IMR-90 (cell line): Measurements from ENCODE around the gene ZMYM2. TPM values are rescaled to one million over a fixed set of nuclear protein-coding genes. Genes with fewer than 3 reads are reported as not detected.

Source experiments
- ATAC-seq: fragments of 200-7000 bp; cut with Tn5 transposase; 2 replicates; pipeline ENCODE4 v1.9.1; 2020; ENCODE audit warnings: low read depth, mild to moderate bottlenecking, moderate library complexity
- BruUV-seq: library from RNA; stranded (reverse); fragments of 400-500 nt; replicated peaks from 2 replicates; lab custom pipeline; 2021; lab: Mats Ljungman, UMichigan
- CTCF ChIA-PET: fragments of 300-600 bp; formaldehyde crosslinking; extraction: SDS; loops from one replicate; lab custom pipeline; 2021; ENCODE audit warnings: antibody characterized with exemption; lab: Yijun Ruan, JAX
- POLR2A ChIA-PET: fragments of 300-600 bp; sonication (Branson Sonifier 250); formaldehyde crosslinking; loops from one replicate; lab custom pipeline; 2022; ENCODE audit warnings: antibody characterized with exemption; ENCODE audit not compliant: unreplicated experiment; lab: Charles Lee
- DNase-seq: peaks from one replicate; pipeline ENCODE4 v3.0.0; 2013
- H2AFZ ChIP-seq: replicated peaks from 2 replicates; pipeline ENCODE3; 2013; ENCODE audit warnings: low read length, mild to moderate bottlenecking; ENCODE audit not compliant: poor library complexity
- H2AK5ac ChIP-seq: 2 replicates; pipeline ENCODE4 v1.6.1; 2013; ENCODE audit warnings: low read depth, low read length, inconsistent platforms
- H2AK9ac ChIP-seq: replicated peaks from 2 replicates; pipeline ENCODE3; 2013; ENCODE audit warnings: mild to moderate bottlenecking, low read depth, low read length, moderate library complexity; ENCODE audit not compliant: poor library complexity
- H2BK120ac ChIP-seq: 2 replicates; pipeline ENCODE4 v1.6.1; 2013; ENCODE audit warnings: low read depth, low read length, inconsistent platforms
- H2BK15ac ChIP-seq: 3 replicates; pipeline ENCODE4 v1.6.1; 2013; ENCODE audit warnings: low read depth, low read length, inconsistent platforms
- H2BK20ac ChIP-seq: 2 replicates; pipeline ENCODE4 v1.6.1; 2013; ENCODE audit warnings: low read depth, mild to moderate bottlenecking, inconsistent platforms, low read length, moderate library complexity
- H2BK5ac ChIP-seq: 2 replicates; pipeline ENCODE4 v1.6.1; 2013; ENCODE audit warnings: mild to moderate bottlenecking, low read depth, low read length, inconsistent platforms; ENCODE audit not compliant: poor library complexity, severe bottlenecking
- H3K14ac ChIP-seq: replicated peaks from 2 replicates; pipeline ENCODE4 v1.6.1; 2013; ENCODE audit warnings: low read depth, low read length, inconsistent platforms
- H3K18ac ChIP-seq: 2 replicates; pipeline ENCODE4 v1.6.1; 2013; ENCODE audit warnings: low read depth, low read length, control low read depth
- H3K23ac ChIP-seq: 2 replicates; pipeline ENCODE4 v1.6.1; 2013; ENCODE audit warnings: low read depth, low read length, inconsistent platforms
- H3K27ac ChIP-seq: 2 replicates; pipeline ENCODE4 v1.5.1; 2013; ENCODE audit warnings: mild to moderate bottlenecking, control low read depth, low read length; ENCODE audit not compliant: insufficient read depth
- H3K27me3 ChIP-seq: 2 replicates; pipeline ENCODE4 v1.6.1; 2013; ENCODE audit warnings: low read length; ENCODE audit not compliant: control insufficient read depth, insufficient read depth
- H3K36me3 ChIP-seq: 2 replicates; pipeline ENCODE4 v1.6.1; 2013; ENCODE audit warnings: low read length, mixed read lengths; ENCODE audit not compliant: control insufficient read depth, insufficient read depth
- H3K4ac ChIP-seq: 2 replicates; pipeline ENCODE4 v1.6.1; 2013; ENCODE audit warnings: low read depth, low read length, inconsistent platforms
- H3K4me1 ChIP-seq: 2 replicates; pipeline ENCODE4 v1.6.1; 2013; ENCODE audit warnings: low read length, mixed read lengths; ENCODE audit not compliant: control insufficient read depth, insufficient read depth
- H3K4me2 ChIP-seq: 2 replicates; pipeline ENCODE4 v1.6.1; 2013; ENCODE audit warnings: low read depth, mild to moderate bottlenecking, control low read depth, low read length, moderate library complexity
- H3K4me3 ChIP-seq: 2 replicates; pipeline ENCODE4 v1.5.1; 2013; ENCODE audit warnings: low read depth, mild to moderate bottlenecking, control low read depth, low read length, moderate library complexity; ENCODE audit not compliant: insufficient read depth
- H3K56ac ChIP-seq: 2 replicates; pipeline ENCODE4 v1.6.1; 2013; ENCODE audit warnings: low read length, inconsistent platforms; ENCODE audit not compliant: insufficient read depth; ENCODE audit errors: extremely low read depth
- H3K79me1 ChIP-seq, 2 experiments: 2 replicates each; pipeline ENCODE4 v1.6.1; 2013; ENCODE audit warnings: low read length in 2 of 2, inconsistent platforms in 1 of 2, low read depth in 1 of 2
- H3K9ac ChIP-seq: 2 replicates; pipeline ENCODE4 v1.6.1; 2013; ENCODE audit warnings: low read depth, low read length, control low read depth
- H3K9me1 ChIP-seq: 2 replicates; pipeline ENCODE4 v1.6.1; 2013; ENCODE audit warnings: low read length, inconsistent platforms; ENCODE audit not compliant: insufficient read depth
- H3K9me3 ChIP-seq: 2 replicates; pipeline ENCODE4 v1.6.1; 2013; ENCODE audit warnings: low read length; ENCODE audit not compliant: control insufficient read depth, insufficient read depth
- H4K20me1 ChIP-seq: 2 replicates; pipeline ENCODE4 v1.6.1; 2013; ENCODE audit warnings: low read length, inconsistent platforms; ENCODE audit not compliant: insufficient read depth
- H4K5ac ChIP-seq: 2 replicates; pipeline ENCODE4 v1.6.1; 2013; ENCODE audit warnings: mild to moderate bottlenecking, low read depth, low read length, control low read depth
- H4K8ac ChIP-seq, 2 experiments: 2 replicates each; pipeline ENCODE4 v1.6.1; 2013; ENCODE audit warnings: low read depth in 2 of 2, low read length in 2 of 2, control low read depth in 1 of 2, inconsistent platforms in 1 of 2
- H4K91ac ChIP-seq: 2 replicates; pipeline ENCODE4 v1.6.1; 2013; ENCODE audit warnings: low read depth, low read length, inconsistent platforms; ENCODE audit not compliant: insufficient read depth
- RAD21 ChIP-seq: IDR thresholded peaks from 2 replicates; pipeline ENCODE4 v1.6.1; 2012; ENCODE audit warnings: low read length, improper control_type of control experiment
- RCOR1 ChIP-seq: IDR thresholded peaks from 2 replicates; pipeline ENCODE4 v1.6.1; 2012; ENCODE audit warnings: mild to moderate bottlenecking, low read length, improper control_type of control experiment; ENCODE audit not compliant: insufficient replicate concordance
- dilution Hi-C: fragments of 300-500 bp; cut with HindIII; formaldehyde crosslinking; loops from one replicate; pipeline ENCODE4 v1.14.3; 2018; ENCODE audit warnings: low sequenced_read_pairs; ENCODE audit not compliant: unreplicated experiment
- in situ Hi-C: fragments of 300-500 bp; cut with MboI; formaldehyde crosslinking; loops from 3 replicates; pipeline ENCODE4 v1.14.3; 2019; ENCODE audit warnings: low sequenced_read_pairs, inconsistent platforms, mixed read lengths
- intact Hi-C: fragments of 100-400 bp; cut with micrococcal nuclease; formaldehyde crosslinking; loops from 2 replicates; pipeline ENCODE4 v1.10.0; 2022
- polyA plus RNA-seq, 3 experiments: library from polyadenylated mRNA; depleted of rRNA; stranded (reverse); fragments of >200 nt; gene quantifications; 2 replicates each; pipeline ENCODE4 v1.2.3, GENCODE V29; 2012; ENCODE audit warnings: low replicate concordance in 1 of 3
- total RNA-seq: library from RNA; depleted of rRNA; stranded (reverse); fragments of >200 nt; gene quantifications from 2 replicates; pipeline ENCODE4 v1.2.3, GENCODE V29; 2012
- TF ChIP-seq, protein P1 (sequence below): fragments of 150-350 bp; IDR thresholded peaks from 2 replicates; pipeline ENCODE4 v1.6.1; 2016; ENCODE audit warnings: low read depth, mild to moderate bottlenecking, low read length, moderate library complexity, borderline replicate concordance

Gene ZMYM2
- total and polyA plus RNA-seq, 2 of the 4 experiments (the other 2 are of a cell fraction), result 15.7 to 51.1 TPM

DNA sequence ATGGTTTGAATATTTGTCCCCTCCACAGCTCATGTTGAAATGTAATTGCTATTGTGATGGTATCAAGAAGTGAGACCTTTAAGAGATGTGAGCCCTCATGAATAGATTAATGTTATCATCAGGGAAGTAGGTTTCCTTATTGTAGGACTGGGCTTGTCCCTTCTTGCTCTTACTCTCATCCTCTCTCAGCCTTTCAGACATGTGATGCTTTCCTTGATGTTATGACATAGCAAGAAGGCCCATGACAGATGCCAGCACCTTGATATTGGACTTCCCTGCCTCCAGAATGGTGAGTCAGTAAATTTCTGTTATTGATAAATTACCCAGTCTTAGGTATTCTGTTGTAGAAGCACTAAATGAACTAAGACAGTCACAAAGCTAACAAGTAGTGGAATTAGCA is 5.7 kb upstream of the ZMYM2 start:
- ChIA-PET POLR2A (no interaction called here), CTCF (interaction anchor here (1.0 kb wide), 1 partner anchor 11 kb away, joined by 3 read pairs; no protein-coding TSS in a partner anchor)
- Histone ChIP-seq H3K14ac (no peak overlapping the region), H4K5ac (no peak overlapping the region), H3K27me3 (no peaks in the 10 kb centered on the region), H3K9me1 (no peaks in the 10 kb centered on the region), H3K36me3 (no peaks in the 10 kb centered on the region), H2BK5ac (no peak overlapping the region), H3K4me1 (peaks cover 2% of the 10 kb centered on the region; the same call in 1 of the 2 replicates), H3K56ac (no peak overlapping the region), H2BK15ac (no peak overlapping the region), H3K4ac (no peak overlapping the region), H2AFZ (no peak overlapping the region), H2BK120ac (no peak overlapping the region), H3K4me2 (no peak overlapping the region), H3K9ac (no peak overlapping the region), H3K9me3 (no peaks in the 10 kb centered on the region), H3K79me1 (no peaks in the 10 kb centered on the region), H3K27ac (no peak overlapping the region), H2AK9ac (no peak overlapping the region), H4K8ac (no peak overlapping the region), H4K91ac (no peak overlapping the region), H2BK20ac (no peak overlapping the region), H3K18ac (no peak overlapping the region), H3K4me3 (no peak overlapping the region), H3K23ac (no peak overlapping the region), H2AK5ac (no peak overlapping the region), H4K20me1 (no peaks in the 10 kb centered on the region)
- in situ Hi-C loops (no loop called here), dilution Hi-C loops (no loop called here), intact Hi-C loops (loop anchor here (10.0 kb wide), 1 partner anchor 248 kb away; no protein-coding TSS in a partner anchor)
- no peak for ATAC-seq
- TF ChIP-seq RAD21, result no peak
- no peak for TF ChIP-seq RCOR1
- TF ChIP-seq, protein P1, sequence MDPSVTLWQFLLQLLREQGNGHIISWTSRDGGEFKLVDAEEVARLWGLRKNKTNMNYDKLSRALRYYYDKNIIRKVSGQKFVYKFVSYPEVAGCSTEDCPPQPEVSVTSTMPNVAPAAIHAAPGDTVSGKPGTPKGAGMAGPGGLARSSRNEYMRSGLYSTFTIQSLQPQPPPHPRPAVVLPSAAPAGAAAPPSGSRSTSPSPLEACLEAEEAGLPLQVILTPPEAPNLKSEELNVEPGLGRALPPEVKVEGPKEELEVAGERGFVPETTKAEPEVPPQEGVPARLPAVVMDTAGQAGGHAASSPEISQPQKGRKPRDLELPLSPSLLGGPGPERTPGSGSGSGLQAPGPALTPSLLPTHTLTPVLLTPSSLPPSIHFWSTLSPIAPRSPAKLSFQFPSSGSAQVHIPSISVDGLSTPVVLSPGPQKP, result no peak
- BruUV-seq, result no TSS peak
- no peak for DNase-seq
